ENCODE results near the gene BDH2. TPM values are rescaled to one million over a fixed set of nuclear protein-coding genes. Genes with fewer than 3 reads are reported as not detected.

BDH2 gene
- total RNA-seq, 6 experiments from 2014 or later, result 33.9 to 39.4 (median 36.9) TPM

DNA sequence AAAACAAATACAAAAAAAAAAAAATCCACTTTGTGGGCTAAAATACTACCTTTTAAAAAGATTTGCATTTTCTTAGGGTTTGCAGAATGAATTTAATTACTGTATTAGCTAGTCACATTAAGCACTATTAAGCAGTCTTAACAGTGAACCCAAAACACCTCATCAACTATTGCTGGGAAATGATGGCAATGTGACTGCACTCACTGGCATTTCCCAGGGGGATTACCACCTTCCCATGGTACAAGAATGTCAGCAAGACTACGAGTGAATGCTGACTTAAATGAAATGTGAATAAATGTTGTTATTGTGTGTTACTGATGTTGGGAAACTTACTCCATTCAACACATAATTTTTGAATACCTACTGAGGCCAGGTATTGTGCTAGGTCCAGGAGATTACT, 13.1 kb downstream of the BDH2 start:
- H3K27me3 Mint-ChIP-seq (ENCODE audit: insufficient read depth), result no peaks in the 10 kb centered on the region
- no peak overlapping the region for H3K27ac Mint-ChIP-seq
- TF ChIP-seq, protein P1, sequence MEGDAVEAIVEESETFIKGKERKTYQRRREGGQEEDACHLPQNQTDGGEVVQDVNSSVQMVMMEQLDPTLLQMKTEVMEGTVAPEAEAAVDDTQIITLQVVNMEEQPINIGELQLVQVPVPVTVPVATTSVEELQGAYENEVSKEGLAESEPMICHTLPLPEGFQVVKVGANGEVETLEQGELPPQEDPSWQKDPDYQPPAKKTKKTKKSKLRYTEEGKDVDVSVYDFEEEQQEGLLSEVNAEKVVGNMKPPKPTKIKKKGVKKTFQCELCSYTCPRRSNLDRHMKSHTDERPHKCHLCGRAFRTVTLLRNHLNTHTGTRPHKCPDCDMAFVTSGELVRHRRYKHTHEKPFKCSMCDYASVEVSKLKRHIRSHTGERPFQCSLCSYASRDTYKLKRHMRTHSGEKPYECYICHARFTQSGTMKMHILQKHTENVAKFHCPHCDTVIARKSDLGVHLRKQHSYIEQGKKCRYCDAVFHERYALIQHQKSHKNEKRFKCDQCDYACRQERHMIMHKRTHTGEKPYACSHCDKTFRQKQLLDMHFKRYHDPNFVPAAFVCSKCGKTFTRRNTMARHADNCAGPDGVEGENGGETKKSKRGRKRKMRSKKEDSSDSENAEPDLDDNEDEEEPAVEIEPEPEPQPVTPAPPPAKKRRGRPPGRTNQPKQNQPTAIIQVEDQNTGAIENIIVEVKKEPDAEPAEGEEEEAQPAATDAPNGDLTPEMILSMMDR (IDR thresholded peaks at IDR 0.05), result no peak
- DNase-seq, result no peak
- H3K4me1 Mint-ChIP-seq (ENCODE audit: low read depth), result peaks cover 7% of the 10 kb centered on the region; the same call in 1 of the 2 replicates
- no peaks in the 10 kb centered on the region for H3K9me3 Mint-ChIP-seq
- no peak overlapping the region for H3K4me3 Mint-ChIP-seq
- H3K36me3 Mint-ChIP-seq (ENCODE audit: low read depth), result peaks cover 11% of the 10 kb centered on the region

DNA sequence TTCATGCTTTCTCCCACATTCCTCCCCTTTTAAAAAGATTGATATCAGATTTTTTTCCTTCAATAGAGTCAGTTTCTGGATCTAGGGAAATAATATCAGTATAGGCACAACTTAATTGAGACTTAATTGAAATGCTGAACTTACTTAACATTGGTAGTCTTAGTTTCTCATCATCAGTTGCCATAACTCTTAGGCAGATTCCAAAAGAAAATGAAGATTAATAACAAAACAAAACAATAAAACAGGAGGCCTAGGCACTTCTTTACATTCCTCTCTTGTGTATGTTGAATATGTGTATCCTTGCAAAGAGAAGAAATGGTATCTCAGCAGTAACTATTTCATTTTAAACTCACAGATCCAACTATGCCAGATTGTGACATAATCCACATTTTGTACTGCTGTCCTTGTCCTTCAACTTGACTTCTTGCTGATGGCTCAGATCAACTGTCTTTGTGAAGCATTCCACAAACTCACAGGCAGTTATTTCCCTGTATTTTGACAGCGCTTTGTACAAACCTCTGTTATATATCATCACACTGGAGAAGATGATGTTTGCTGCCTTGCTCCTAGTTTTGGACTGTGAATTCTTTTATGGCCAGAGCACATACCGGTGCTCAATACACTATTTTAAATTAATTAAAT, 14.0 kb downstream of the BDH2 start:
- no peaks in the 10 kb centered on the region for H3K27me3 Mint-ChIP-seq (ENCODE audit: insufficient read depth)
- no peak overlapping the region for H3K27ac Mint-ChIP-seq
- TF ChIP-seq, protein P1 (IDR thresholded peaks at IDR 0.05), result no peak
- H3K4me1 Mint-ChIP-seq (ENCODE audit: low read depth), result peaks cover 5% of the 10 kb centered on the region; the same call in 1 of the 2 replicates
- H3K36me3 Mint-ChIP-seq (ENCODE audit: low read depth), result peaks cover 11% of the 10 kb centered on the region
- DNase-seq, result no peak
- no peaks in the 10 kb centered on the region for H3K9me3 Mint-ChIP-seq
- no peak overlapping the region for H3K4me3 Mint-ChIP-seq

DNA sequence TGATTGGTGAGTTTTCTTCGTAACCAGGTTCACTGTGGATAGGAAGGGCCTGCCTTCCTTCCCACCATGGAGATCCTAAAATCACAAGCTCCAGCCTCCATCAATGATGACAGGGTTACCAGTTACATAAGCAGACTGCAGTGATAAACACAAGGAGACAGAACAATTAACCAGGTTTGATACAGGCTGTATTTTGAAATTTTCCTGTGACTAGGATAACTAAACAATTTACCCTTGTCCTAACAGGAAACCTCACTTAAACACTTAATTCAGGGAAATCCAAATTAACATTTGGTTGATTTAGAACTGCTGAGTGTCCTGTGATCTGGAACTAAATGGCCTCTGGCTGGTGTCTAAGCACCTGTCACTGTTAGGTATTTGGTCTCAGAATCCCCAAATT, 20.0 kb downstream of the BDH2 start:
- TF ChIP-seq, protein P1 (IDR thresholded peaks at IDR 0.05), result no peak
- Mint-ChIP-seq H3K36me3 (ENCODE audit: low read depth) (no peaks in the 10 kb centered on the region), H3K27me3 (ENCODE audit: insufficient read depth) (no peaks in the 10 kb centered on the region), H3K4me3 (no peak overlapping the region), H3K4me1 (ENCODE audit: low read depth) (peaks cover 34% of the 10 kb centered on the region), H3K9me3 (no peaks in the 10 kb centered on the region), H3K27ac (no peak overlapping the region)
- DNase-seq, result no peak

DNA sequence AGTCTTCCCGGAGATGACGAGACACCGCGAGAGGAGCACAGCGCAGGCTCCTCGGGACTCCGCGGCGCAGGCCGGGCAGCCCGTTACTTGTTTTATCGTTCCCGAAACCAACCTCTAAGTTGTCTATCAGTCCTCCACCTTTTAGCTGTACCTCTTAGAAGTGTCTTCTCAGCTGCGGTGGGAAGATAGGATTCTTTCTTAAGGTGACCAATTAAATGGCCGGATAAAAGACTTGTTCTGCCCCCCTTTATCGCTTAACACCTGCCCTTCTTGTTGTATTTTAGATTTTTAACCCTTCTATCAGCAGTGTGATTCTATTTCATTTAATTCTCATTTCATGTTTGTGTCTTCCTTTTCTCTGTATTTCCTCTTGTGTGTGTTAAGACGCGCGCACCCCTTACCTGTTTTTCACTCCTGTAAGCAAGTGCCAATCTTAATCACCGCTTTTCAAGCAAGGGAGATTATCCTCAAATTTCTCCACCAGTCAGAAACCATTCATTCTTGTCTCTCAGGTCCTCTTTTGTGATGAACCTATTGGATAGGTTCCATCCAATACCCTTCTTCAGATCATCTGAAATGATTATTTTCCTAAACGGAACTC, 22.8 kb downstream of the BDH2 start, which contains the start of gene SLC9B2:
SLC9B2 (minus strand) TSS at position 15 of the 601 bp plus-strand sequence. CDS start 9,211 bp downstream, outside the sequence.
- H3K4me3 Mint-ChIP-seq, result peak within 1 kb of the TSS; percentile 94
- TF ChIP-seq, protein P1 (IDR thresholded peaks at IDR 0.05), result no peak
- H3K36me3 Mint-ChIP-seq (ENCODE audit: low read depth), result 0 out of 2 replicates have a peak, but pooled peaks cover 4% of the 10 kb centered on the region
- H3K27me3 Mint-ChIP-seq (ENCODE audit: insufficient read depth), result no peaks in the 10 kb centered on the region
- peak within 1 kb of the TSS; percentile 96 for H3K27ac Mint-ChIP-seq
- H3K9me3 Mint-ChIP-seq, result no peaks in the 10 kb centered on the region
- DNase-seq, result no peak
- peaks cover 44% of the 10 kb centered on the region for H3K4me1 Mint-ChIP-seq (ENCODE audit: low read depth)

DNA sequence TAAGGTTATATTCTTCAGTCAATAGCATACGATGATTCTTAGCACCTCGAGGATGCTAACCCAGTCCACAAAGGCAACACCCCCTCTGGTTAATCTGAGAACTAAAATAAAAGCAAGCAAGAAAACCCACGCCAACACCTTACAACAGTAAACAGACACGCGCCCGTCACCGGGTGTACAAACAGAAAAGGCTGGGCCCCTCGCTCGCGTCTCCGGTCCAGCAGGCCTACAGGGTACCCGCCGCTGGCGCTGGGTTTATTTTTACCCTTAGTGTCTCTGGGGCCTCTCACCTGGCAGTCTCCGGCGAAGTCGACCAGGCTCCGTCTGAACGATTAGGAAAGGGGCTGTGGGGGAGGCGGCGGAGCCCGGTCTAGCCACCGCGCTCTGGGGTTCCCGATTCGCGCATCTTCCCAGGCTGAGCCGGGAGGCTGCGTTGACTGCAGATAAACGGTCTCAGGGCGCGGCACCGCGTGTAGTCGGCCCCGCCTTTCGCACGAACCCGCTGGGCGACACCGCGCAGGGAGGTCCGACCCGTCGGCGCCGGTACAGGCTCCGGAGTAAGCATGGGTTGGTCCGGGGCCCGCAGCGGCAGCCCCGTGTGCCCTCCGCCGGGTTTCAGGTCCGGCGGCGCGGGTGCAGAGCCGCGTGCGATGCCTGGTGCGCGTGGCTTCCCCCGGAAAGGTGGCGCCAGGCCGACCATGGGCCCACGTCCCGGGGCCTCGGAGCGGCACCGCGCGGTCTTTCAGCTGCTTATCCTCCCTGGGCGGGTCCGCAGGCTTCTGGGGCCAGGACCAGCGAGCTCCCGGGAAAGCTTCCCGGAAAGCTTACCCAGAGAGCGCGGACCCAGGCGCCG, 23.5 kb downstream of the BDH2 start:
- H3K27me3 Mint-ChIP-seq (ENCODE audit: insufficient read depth), result no peaks in the 10 kb centered on the region

More for the DNA sequence above, 23.5 kb downstream of the BDH2 start:
- Mint-ChIP-seq H3K4me1 (ENCODE audit: low read depth) (peaks cover 44% of the 10 kb centered on the region), H3K27ac (peak overlapping the region; percentile 96), H3K9me3 (no peaks in the 10 kb centered on the region), H3K36me3 (ENCODE audit: low read depth) (0 out of 2 replicates have a peak, but pooled peaks cover 4% of the 10 kb centered on the region), H3K4me3 (peak overlapping the region; percentile 94)
- peak; percentile 56 for DNase-seq
- TF ChIP-seq, protein P1 (IDR thresholded peaks at IDR 0.05), result peak; percentile 36

All from HFFc6 (cell line).